Keratinocyte (primary cell): ENCODE data around the gene RANBP10.

Source experiments
- EZH2 ChIP-seq: IDR thresholded peaks from one replicate; pipeline ENCODE4 v1.6.1; 2012; ENCODE audit warnings: inconsistent platforms, mild to moderate bottlenecking, low read length, moderate library complexity
- TF ChIP-seq, protein P1 (sequence below), 3 experiments: IDR thresholded peaks in 1 of 3; conservative IDR thresholded peaks in 1 of 3; optimal IDR thresholded peaks in 1 of 3; 2 replicates in 2 of 3; 3 replicates in 1 of 3; pipeline versions ENCODE3 to v1.5.1; 2011; ENCODE audit warnings: low read length in 3 of 3, mild to moderate bottlenecking in 3 of 3, moderate library complexity in 2 of 3, control low read depth in 1 of 3, inconsistent platforms in 1 of 3; ENCODE audit not compliant: insufficient read depth in 2 of 3; ENCODE audit errors: extremely low read depth in 1 of 3

DNA sequence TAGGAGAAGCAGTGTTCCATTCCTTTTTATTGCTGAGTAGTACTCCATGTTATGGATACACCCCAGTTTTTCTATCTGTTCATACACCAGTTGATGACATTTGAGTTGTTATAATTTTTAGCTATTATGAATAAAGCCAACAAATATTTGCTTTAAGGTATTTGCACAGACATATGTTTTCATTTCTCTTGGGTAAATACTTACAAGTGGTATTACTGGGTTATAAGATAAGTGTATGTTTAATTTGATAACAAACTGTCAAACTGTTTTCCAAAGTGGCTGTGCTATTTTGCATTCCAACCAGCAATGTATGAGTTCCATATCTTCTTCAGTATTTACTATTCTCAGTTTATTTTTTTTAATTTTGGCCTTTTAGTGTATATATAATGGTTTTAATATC is 59.5 kb downstream of the RANBP10 start:
- no peak for TF ChIP-seq EZH2
- TF ChIP-seq, protein P1, sequence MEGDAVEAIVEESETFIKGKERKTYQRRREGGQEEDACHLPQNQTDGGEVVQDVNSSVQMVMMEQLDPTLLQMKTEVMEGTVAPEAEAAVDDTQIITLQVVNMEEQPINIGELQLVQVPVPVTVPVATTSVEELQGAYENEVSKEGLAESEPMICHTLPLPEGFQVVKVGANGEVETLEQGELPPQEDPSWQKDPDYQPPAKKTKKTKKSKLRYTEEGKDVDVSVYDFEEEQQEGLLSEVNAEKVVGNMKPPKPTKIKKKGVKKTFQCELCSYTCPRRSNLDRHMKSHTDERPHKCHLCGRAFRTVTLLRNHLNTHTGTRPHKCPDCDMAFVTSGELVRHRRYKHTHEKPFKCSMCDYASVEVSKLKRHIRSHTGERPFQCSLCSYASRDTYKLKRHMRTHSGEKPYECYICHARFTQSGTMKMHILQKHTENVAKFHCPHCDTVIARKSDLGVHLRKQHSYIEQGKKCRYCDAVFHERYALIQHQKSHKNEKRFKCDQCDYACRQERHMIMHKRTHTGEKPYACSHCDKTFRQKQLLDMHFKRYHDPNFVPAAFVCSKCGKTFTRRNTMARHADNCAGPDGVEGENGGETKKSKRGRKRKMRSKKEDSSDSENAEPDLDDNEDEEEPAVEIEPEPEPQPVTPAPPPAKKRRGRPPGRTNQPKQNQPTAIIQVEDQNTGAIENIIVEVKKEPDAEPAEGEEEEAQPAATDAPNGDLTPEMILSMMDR (optimal IDR thresholded peaks at IDR 0.05 in 1 of 3, IDR thresholded peaks at IDR 0.05 in 1 of 3, conservative IDR thresholded peaks at IDR 0.05 in 1 of 3; ENCODE audit: extremely low read depth in 1 of 3, insufficient read depth in 2 of 3, low read length in 3 of 3): no peak
